ENCODE results near the gene EFEMP1. TPM values are rescaled to one million over a fixed set of nuclear protein-coding genes. Genes with fewer than 3 reads are reported as not detected.

The EFEMP1 gene
- polyA plus RNA-seq, 1 of the 3 experiments (the other 2 are of a cell fraction): 1,015 TPM

GRCh38 chr2:55965276-55965675, 41.7 kb upstream of the EFEMP1 start:
- no peaks in the 10 kb centered on the region for H4K20me1 ChIP-seq (ENCODE audit: insufficient read depth)
- no peaks in the 10 kb centered on the region for H3K27me3 ChIP-seq (ENCODE audit: insufficient read depth)
- no peaks in the 10 kb centered on the region for H3K36me3 ChIP-seq (replicated peaks in 1 of 2; ENCODE audit: control insufficient read depth in 1 of 2, insufficient read depth in 2 of 2, low read length in 1 of 2)
- CTCF ChIA-PET: interaction anchor here (0.6 to 2.3 kb wide), 3 partner anchors 194 to 264 kb away, joined by 3 to 11 read pairs (median 3); no protein-coding TSS in a partner anchor
- TF ChIP-seq TAF1 (IDR thresholded peaks at IDR 0.05; ENCODE audit: borderline replicate concordance, low read depth, low read length) (no peak), RFX5 (IDR thresholded peaks at IDR 0.05; ENCODE audit: low read length) (no peak), ZBTB33 (IDR thresholded peaks at IDR 0.05; ENCODE audit: borderline replicate concordance, low read depth) (no peak), GATA2 (CRISPR knock-in tag; IDR thresholded peaks at IDR 0.05) (no peak), PBX3 (IDR thresholded peaks at IDR 0.05) (no peak), TEAD4 (IDR thresholded peaks at IDR 0.05; ENCODE audit: borderline replicate concordance, insufficient read depth) (no peak), USF1 (IDR thresholded peaks at IDR 0.05; ENCODE audit: borderline replicate concordance, low read depth) (no peak), SIN3A (IDR thresholded peaks at IDR 0.05; ENCODE audit: borderline replicate concordance, low read depth, low read length) (no peak), RAD21 (IDR thresholded peaks at IDR 0.05; ENCODE audit: low read length) (no peak), EP300 (IDR thresholded peaks at IDR 0.05; ENCODE audit: borderline replicate concordance in 1 of 2, low read depth in 1 of 2, low read length in 1 of 2) (no peak), USF2 (IDR thresholded peaks at IDR 0.05; ENCODE audit: borderline replicate concordance, low read depth, low read length) (no peak), MAX (IDR thresholded peaks at IDR 0.05; ENCODE audit: low read depth) (no peak)
- no peak overlapping the region for H3K9ac ChIP-seq
- WGBS (ENCODE audit: low lambda C conversion rate): 75% methylated on average over 2 of the region's 2 CpGs
- POLR2A ChIA-PET: no interaction called here
- H3K79me2 ChIP-seq (ENCODE audit: insufficient read depth): no peaks in the 10 kb centered on the region
- H2AFZ ChIP-seq (ENCODE audit: low read depth): 0 out of 2 replicates have a peak overlapping the region, but pooled peaks have one; percentile 42
- DNase-seq: no peak
- H3K9me3 ChIP-seq: peaks cover 6% of the 10 kb centered on the region; the same call in 1 of the 2 replicates
- no peak overlapping the region for H3K4me2 ChIP-seq
- H3F3A ChIP-seq (replicated peaks; ENCODE audit: insufficient read depth): peaks cover 12% of the 10 kb centered on the region
- H3K4me3 ChIP-seq (ENCODE audit: low read depth in 2 of 2, low read length in 1 of 2): no peak overlapping the region
- H3K4me1 ChIP-seq (ENCODE audit: control insufficient read depth in 1 of 2, insufficient read depth in 2 of 2, low read depth in 1 of 2, low read length in 1 of 2): 0 out of 4 replicates have a peak, but pooled peaks cover 0 to 3% of the 10 kb centered on the region in 2 experiments
- no peak overlapping the region for H3K27ac ChIP-seq (ENCODE audit: low read depth in 2 of 2, low read length in 1 of 2)
- H3K9me2 ChIP-seq: no peaks in the 10 kb centered on the region

Data from SK-N-SH (cell line).